Amygdala (tissue), 56 donors: Measurements from ENCODE around the gene OR52E2.

Experiments used
- DNase-seq, 56 donors: peaks; one replicate each; lab custom pipeline; 2025; lab: John Stamatoyannopoulos, UW

Gene OR52E2

DNA sequence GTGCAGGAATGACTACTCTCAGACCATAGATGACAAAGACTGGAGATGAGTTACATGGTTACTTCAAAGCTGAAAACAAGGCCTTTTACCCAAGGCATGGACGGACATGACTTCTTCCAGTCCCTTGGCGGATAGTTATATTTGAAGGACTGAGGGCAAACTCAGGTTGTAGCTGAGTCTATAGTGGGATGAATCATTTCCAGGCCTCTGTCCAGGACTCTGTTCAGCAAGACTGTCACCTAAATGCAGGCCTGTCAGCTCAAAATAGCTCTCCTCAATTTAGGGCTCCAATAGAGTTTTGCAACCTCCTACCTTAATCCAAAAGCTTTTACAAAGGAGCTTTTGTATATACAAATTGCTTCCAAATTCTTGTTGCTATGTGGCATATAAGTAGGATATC is 37.4 kb downstream of the OR52E2 start:
- DNase-seq, result no peak

DNA sequence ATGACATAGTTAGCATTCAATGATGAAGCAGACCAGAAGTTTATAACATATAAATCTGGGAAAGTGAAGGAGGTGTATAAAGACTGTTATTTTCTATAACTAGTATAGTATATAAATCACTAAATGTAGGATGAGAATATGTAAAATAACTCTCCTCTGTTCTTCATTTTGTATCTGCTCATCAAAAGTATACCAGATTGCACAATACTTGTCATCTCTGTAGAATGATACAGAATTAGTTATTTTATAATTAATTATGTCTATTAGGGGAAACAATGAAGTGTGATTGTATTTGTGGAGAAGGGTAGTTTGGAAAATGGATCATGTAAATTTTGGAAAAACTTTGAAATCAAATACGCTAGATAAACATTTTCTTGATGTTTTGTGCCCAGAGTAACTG is 46.4 kb downstream of the OR52E2 start:
- no peak for DNase-seq

DNA sequence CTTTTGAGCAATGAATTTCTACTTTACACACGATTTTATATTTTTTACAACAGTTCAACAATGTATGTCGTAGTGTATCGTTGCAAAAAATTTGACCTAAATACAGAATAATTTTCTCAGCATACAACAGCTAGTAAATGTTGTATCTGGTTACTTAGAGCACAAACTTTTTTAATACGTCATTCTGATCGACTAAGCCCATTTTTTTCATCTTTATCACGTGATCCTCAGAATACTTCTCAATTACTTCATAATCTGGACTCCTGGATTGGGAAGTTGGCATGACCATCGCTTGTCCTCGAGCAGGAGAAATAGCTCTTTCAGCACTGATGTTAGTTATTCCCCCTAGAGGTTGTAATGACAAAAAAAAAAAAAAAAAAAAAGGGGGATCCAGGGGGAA is 48.2 kb downstream of the OR52E2 start:
- DNase-seq, result no peak
